Measurements from ENCODE around the gene TNS3.

Gene TNS3

DNA sequence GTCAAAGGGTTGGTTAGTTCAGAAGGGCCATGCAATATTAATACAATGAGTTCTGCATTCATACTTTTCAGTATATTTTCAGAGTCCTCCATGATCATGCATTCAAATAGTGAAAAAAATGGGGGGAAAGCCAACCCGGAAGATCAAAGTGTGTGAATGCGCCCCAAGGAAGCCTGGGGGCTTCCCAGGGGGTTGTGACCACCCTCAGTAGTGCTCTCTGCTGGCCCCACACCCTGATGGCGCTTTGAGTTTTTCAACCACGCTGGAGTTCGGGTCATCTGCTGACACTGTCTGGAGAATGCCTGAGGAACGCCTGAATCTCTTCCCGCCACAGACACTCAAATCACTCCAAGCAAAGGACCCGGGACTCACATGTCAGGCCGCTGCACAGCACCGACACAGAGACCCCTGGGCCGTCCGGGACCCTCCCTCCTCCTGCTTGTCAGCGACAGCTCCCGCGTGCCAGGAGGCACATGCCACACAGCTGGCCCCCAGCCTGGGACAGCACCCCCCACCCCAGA lies 1.0 kb downstream of the TNS3 start:
- no peak for DNase-seq

DNA sequence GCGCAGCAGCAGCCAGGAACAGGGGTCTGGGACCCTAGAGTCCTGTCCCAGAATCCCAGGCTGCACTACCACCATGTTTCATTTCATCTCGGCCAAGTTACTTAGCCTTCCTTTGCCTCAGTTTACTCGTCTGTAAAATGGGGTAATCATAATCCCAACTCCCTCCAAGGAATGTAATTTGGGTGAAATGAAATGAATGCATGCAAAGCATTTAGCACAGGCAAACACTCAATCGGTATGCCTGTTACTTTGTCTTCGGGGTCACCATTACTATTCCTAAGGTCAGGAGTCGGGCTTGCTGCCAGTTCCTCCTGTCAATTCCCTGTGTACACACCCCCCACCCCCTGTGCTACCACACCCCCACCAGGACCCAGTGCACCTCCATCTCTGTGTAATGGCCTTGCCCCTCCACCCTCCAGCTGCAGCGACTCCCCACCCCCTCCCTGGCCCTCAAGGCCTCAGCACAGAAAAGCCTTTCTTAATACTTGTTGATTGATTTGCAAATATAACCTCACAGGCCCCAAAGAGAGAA lies 1.7 kb downstream of the TNS3 start:
- DNase-seq: no peak

DNA sequence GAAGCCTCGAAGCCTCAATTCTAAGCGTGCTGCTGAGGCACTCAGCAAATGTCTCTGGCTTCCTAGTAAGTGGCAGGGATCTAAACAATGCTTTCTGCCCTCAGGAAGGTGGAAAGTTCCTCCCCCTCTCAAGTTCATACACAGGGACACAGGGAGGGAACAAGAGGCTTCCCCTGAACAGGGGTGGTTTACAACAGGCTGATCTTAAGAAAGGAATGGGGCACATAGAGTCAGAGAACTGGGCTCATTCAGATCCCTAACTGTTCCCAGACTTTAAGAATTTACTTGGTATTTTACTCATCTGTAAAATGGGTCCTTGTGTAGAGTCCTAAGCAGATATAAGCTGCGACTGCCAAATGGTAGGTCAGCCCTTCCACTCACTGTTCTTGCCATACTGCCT lies 2.5 kb downstream of the TNS3 start:
- DNase-seq: no peak

DNA sequence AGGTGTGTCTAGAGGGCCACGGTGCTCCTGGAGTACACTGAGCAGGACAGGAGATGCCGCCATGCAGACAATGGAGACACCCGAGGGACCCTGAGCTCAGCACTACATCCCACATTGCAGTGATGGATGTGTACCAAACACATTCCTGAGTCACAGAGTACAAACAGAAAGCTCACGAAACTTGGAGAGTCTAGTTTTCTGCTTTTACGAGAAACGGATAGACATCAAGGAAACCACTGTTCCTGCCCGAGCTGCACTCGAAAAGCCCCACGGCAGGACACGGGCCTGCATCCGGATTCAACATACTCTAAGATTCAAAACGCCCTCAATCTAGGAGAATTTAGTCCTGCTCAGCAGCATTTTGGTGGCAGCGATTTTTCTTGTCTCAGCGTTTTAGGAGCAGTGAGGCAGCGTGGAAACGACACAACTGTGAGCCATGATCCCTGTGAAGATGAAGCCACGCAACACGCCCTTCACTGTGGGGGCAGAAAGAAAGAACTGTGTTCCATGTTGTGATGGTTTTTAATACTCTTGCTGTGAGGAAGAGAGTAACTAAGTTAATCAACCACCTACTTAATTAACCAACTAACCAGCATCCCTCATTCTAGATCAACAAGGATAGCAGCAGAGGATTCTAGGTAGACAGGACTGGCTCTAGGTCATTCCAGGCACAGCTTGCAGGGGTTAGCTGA lies 3.2 kb downstream of the TNS3 start:
- no peak for DNase-seq

DNA sequence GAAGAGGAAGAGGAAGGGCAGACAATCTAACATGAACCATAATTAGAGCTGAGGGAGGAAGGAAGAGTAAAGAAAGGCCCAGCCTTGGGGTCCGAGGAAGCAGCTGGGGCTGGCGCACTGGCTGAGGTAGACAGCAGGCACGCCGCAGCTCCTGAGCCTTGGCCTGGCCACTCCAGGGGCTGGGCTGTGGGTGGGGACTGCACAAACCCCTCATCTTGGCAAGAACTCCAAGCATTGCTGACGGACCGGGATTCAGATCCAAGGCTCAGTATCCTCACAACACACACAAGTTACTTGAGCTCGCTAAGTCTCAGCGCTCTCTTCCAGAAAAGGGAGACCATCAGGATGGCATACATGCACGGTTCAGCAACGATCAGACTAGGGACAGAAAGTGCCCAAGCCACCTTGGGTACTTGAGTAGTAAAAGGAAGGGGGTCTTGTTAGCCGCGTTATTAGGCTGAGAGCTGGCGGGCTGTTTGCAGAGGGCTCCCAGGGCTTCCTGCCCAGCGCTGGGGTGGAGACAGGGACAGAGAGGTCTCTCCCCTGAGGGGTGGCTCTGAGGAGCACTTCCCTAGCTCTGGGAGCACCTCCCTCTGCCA lies 4.5 kb downstream of the TNS3 start:
- DNase-seq: no peak

DNA sequence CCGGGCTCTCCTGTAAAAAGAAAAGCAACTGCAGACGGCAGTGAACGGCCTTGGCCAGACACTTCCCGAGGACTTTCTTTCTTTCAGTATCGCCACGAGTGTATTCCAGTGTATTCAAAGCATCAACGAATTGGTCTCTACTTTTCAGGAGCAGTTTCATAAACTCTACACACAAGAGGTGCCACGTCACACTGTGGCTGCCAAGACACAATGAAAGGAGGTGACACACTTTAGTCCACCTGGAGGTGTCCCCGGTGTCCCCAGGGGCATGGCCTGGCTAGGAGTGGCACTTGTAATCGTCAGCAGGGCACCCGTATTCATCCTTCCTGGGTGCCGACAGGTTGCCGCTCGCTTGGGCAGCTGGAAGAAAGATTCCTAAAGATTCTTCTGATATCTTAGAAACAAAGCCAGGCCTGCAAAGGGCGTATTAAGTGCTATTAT lies 5.0 kb downstream of the TNS3 start:
- DNase-seq: no peak

DNA sequence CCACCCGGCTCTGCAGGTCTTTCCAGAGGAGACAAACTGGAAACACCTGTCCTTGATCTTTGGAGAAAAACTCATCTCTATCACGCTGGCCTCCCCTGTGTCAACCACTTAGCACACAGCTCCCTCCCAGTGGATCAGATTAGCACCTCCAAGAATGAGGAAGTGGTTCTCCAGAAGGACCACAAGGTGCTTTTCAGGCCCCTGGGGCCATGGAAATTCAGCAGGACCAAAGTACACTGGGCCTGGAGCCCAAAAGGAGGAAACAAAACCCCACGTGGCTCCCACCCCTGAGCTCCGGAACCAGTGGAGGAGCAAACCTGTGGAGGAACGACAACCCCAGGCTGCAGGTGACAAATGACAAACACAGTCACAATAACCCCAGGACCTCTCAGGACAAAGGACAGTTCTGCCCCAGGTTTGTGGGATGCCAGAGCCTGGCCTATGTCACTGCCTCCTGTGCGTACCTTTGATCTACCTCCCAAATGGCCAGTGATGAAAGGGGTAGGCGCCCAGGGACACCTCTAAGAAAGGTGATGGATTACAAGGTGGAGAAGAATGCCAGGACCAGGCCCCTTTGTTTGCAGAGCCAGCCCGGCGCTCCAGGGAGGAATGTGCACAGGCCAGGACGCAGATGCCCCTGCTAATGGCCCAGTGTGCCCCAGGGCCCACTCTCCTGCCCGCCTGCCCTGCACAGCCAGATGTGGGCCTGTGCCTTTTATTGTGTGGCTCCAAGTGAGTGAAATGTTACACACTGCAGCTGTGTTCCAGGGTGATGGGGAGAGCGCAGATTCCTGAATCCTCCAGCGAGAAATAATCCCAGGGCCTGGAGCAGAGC lies 5.7 kb downstream of the TNS3 start:
- DNase-seq: no peak

DNA sequence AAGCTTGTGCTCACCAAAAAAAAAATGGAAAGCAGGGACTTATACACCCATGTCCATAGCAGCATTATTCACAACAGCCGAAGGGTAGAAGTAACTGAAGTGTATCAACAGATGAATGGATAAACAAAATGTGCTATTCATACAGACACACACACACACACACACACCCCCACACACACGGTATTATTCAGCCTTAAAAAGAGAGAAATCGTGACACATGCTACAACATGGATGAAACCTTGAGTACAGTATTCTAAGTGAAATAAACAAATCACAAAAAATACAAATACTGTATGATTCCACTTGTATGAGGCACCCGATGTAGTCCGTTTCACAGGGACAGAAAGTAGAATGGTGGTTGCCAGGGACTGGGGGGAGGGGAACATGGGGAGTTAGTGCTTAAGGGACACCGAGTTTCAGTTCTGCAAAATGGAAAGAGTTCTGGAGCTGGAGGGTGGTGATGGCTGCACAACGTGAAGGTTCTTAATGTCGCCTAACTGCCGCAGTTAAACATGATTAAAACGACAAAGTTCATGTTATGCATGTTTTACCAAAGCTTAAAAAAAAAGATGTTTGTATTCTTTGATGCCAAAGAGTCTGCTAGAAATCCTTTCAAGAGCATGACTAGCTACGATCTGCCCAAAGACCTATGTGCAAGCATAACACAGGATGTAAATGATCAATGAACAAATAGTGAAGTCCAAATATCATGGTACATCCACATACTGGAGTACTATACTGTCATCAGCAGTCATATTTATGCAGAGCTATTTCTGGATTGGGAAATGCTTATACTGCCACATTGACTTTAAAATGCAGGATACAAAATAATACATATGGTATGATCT lies 7.2 kb downstream of the TNS3 start:
- DNase-seq: no peak

DNA sequence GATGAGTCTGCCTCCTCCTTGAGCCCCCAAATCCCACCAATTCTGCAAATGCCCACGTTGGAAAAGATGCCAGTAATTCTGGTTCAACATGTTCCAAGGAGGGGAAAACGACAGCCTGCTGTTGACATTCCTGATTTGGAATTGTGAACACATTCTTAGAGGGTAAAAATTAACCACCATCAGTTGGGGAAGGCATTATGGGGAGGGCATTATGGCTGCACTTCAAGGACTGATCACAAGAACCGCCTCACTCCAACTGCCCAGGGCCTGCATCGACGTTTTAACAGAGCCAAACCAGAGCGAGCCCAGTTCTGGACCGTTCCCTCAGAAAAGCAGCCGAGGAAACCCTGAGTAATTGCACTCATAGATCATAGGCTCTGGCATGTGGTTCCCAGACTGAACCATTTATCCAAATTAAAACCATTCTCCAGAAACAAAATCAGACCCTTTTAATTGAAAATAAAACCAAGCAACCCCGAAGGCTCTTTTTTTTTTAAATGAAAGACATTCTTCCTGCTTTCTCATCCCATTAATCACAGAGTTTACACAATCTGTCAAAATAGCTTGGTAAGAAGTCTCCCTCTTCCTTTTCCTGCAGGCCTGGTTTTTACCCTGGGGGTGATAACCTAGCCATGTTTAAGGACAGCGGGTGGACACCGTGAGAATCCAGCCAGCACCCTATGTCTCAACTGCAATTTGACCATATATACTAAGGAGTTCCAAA lies 8.0 kb downstream of the TNS3 start:
- DNase-seq: no peak

DNA sequence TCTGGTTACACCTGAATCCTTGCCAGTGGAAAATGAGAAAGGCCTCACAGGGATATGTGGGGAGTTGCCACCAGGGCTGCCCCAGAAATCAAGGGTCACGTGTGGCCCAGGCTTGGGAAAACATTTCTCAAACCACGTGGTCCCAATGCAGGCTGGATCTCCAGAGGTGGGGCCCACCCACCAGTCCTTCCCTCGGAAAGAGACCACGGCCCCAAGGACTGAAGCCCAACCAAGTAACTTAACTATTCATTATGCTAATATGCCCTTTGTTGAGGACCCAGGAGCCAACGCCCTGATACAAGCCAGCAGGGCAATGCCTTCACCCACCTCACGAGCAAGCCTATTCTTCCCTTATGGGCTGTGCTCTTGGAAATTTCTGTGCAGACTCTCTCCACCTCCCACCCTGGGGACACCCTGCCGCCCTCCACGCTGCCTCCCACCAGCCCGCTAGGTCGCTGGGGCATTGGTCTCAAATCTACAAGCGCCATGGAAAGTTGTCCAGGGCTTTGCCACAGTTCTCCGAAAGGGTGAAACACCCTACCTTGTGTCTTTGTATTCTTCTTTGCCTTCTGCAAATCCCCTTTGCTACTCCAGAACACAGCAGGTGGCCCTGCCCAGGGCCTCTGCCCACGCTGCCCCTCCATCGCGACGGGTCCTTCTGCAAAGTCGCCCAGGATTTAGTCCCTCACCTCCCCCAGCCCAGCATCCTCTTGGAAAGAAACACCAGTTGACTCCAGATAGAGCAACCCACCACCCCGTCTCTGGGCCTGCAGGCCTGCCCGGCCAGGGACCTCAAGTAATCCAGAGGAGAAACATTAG lies 8.8 kb downstream of the TNS3 start:
- no peak for DNase-seq

DNA sequence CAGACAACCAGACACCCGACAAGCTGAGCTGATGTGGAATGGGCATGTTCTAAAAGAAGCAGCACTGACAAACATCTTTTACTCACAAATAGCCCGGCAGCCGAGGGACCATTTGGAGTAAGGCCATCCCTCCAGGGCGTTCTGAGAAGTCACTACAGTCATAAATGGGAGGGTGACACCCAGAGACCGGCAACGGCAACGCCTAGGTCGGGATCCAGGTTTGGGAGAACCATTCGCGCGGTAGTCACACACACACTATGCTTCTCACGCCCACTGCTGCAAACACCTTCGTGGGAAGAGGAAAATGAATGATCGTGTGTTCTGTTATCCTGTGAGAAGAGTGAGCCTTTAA lies 9.8 kb downstream of the TNS3 start:
- no peak for DNase-seq

DNA sequence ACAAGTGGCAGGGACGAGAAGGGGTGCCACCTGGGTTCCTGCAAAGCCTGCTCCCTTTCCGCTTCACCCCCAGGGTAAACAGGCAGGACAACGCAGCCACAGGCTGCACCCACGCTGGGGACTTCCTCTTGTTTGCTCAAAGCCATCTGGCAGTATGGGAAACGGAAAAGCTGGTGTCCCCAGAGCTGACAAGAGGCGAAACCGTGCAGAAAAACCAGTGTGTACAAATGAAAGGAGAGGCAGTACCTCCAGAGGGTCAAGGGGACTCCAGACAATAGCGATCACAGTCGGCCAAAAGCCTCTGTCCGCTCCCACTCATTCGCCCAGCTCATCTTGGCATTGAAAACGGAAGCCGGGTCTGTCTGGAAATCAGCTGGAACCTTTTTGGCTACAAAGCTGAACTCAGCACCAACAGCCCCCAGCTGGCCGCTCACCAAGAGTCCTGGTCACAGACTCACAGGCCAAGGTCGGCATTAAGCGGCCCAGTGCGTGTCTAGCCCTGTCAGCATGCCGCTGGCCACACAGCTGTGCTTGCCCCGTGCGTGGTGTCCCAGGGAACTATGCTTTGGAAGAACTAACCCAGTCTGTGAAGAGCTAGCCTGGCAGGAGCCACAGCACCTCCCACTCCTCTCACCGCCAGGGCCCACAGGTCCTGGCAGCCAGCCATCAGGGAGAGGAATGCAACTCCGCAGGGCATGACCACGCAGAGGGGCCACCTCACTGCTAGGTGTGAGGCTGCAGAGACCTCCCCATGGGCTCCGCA lies 10.4 kb downstream of the TNS3 start:
- no peak for DNase-seq

DNA sequence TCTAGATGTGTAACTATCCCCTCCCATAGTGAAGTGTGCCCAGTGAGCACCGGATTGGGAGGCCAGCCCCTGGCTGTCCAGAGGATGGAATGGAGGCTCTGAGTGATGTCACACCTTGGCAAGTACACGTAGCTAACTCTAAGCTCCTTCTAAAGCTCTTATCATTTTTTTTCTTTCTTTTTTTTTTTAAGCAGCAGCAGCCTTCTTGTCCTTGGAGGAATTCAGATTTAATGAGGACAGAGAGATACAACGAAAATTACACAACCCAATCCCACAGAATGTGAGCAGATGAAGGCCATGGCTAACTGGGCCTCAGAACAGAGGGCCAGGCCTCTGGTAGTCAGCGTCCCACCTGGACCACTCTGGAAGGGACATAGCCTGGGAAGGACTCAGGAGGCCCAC lies 11.3 kb downstream of the TNS3 start:
- DNase-seq: no peak

DNA sequence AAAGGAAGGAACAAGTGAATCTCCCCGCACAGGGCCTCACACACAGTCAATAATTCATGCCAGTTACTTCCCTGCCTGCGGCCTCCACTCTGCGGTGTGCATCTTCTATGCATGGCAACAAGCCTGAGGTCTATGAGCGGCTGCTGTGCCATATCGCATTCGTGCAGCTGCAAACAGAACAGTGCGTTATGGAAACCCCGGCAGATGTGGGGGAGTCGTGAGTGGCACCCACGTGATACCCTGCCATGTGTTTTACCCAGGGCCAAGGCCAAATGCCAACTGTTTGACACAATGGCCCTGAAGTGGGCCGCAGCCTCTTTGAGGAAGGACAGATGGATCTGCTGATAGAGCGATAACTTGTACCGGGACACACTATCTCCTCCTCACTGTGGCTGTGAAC lies 13.4 kb downstream of the TNS3 start:
- DNase-seq: no peak

DNA sequence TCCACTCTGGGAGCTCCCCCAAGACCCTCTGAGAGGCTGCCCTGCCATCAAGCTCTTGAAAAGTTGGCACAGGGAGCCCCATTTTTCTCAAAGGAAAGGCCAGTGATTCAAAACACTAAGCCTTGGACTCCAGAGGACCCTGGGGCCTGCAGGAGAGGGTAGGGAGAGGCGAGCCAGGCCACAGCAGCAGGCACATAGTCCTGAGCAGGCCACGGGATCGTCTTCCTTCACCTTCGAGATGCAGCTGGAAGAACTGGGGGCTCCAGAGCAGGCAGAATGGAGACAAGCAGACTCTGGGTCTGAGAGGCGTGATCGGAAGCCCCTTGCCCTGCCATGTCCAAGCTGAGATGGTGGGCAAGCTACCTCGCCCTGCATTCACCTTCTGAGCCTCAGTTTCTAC lies 13.9 kb downstream of the TNS3 start:
- DNase-seq: no peak

DNA sequence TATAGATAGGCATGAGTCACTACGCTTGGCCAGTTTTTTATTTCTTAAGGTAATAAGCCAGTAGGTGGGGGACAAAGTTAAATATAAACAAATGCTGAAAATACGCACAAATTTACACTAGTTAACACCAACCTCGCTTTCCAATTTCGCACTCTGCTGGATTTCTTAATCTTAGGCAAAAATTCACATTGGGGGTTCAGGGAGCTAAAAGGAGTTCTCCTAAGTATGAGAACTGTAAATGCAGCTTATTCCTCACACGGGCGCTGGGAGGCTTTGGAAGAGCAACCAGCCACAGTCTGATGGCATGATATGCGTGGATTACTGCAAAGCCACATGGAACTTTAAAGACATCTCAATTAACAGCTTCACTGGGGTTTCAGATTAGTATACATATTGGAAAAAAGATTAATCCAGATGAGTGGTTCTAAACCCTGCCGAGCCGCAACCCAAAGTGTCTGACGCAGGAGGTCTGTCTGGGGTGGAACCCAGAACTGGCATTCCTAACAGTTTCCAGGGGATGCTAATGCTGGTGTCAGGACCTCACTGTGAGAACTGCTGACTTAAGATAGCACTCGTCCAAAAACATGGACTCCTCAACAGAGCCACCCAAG lies 16.2 kb downstream of the TNS3 start:
- no peak for DNase-seq

DNA sequence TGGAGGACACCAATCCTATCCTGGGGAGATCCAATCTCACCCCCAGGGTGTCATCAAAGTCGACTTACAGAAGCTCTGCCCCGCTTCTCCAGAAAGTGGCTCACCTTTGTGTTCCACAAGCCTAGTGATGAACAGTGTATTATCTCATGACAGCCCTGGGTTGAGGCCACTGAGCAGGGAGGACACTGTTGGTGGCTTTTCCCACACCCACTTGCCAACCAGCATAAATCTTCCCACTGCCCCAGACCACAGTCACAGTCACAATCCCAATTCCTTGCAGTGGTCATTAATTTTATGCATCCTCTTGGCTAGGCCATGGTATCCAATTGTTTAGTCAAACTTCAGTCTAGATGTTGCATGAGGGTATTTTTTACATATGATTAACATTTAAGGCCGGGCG lies 18.4 kb downstream of the TNS3 start:
- no peak for DNase-seq

DNA sequence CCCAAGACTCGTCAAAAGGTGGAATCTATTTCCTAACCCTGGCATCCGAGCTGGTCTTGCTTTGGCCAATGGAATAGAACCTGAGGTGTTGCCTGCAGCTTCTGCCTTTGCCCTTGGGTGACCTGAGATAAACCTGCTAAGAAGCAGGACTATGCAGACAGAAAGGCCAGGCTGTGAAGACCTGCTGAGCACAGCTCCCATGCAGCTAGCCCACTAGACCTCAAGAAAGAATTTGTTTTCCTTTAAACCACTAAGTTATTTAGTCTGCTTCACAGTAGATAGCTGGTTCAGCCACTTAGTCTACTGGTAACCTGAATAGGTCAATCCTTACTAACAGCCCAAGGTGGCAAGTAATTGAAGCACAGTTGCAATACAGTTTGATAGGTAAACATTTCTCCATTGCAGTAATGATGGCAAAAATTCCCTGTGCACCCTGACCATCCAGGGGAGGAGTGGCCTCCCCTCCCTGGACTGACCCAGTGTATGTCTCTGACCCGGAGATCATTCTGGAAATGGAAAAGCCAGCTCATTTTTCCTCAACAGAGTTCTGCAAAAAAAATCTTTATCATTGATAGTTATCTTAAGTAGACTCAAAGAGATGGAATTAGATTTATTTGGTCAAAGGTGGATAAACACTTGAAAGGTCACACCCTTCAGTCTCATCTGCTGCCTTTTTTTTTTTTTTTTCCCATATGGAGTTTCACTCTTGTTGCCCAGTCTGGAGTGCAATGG lies 20.0 kb downstream of the TNS3 start:
- no peak for DNase-seq

All from DMS79 (cell line).